ENCODE measurements around the gene SLC6A12. TPM values are rescaled to one million over a fixed set of nuclear protein-coding genes. Genes with fewer than 3 reads are reported as not detected.

The SLC6A12 gene
- total RNA-seq, 1 experiment from 2014 or later = 0.17 TPM

DNA sequence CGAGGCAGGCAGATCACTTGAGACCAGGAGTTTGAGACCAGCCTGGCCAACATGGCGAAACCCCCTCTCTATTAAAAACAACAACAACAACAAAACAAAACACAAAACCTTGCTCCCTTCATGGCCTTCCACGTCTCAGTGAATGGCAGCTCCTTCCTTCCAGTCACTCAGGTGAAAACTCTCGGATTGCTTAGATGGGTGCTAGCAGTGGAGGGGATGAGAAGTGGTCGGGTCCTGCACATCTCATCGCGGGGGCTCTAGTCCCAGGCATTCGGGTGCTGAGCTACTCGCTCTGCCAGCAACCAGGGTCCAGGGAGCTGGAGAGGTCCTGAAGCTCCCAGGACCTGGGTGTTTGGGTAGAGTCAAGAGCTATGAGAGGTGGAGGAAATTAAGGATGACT lies 41.0 kb upstream of the SLC6A12 start:
- H3T11ph ChIP-seq (ENCODE audit: low read length) = no peak overlapping the region
- no peaks in the 10 kb centered on the region for H3K27me3 ChIP-seq (ENCODE audit: insufficient read depth, low read length)
- no peak overlapping the region for H2BK15ac ChIP-seq (ENCODE audit: low read depth, low read length)
- H3K56ac ChIP-seq (ENCODE audit: insufficient read length, low read depth, low read length) = no peak overlapping the region
- no peak overlapping the region for H4K5ac ChIP-seq (ENCODE audit: insufficient read length, low read depth, low read length)
- no peak overlapping the region for H3K18ac ChIP-seq (ENCODE audit: insufficient read length, low read depth, low read length)
- Mint-ChIP-seq H3K27ac (no peak overlapping the region), H3K4me3 (no peak overlapping the region), H3K9me3 (no peaks in the 10 kb centered on the region; a peak in 1 of 5 replicates), H3K4me1 (peaks cover 4 to 8% of the 10 kb centered on the region in 2 experiments; a peak in 3 of 4 replicates), H3K27me3 (ENCODE audit: low read depth) (peaks cover 34% of the 10 kb centered on the region), H3K36me3 (ENCODE audit: insufficient read depth in 1 of 3, low read depth in 3 of 3) (no peaks in the 10 kb centered on the region)
- H3K79me1 ChIP-seq (ENCODE audit: insufficient read depth, low read depth, low read length, poor library complexity, severe bottlenecking) = no peaks in the 10 kb centered on the region
- H3K23me2 ChIP-seq (ENCODE audit: insufficient read length, low read depth, low read length, poor library complexity, severe bottlenecking) = no peaks in the 10 kb centered on the region
- H4K8ac ChIP-seq (replicated peaks; ENCODE audit: insufficient read length, low read depth, low read length) = no peak overlapping the region
- no peak overlapping the region for H2BK12ac ChIP-seq (ENCODE audit: insufficient read length, low read depth, low read length)
- H3K23ac ChIP-seq (ENCODE audit: insufficient read length, low read depth, low read length) = no peak overlapping the region
- H3K14ac ChIP-seq (ENCODE audit: insufficient read depth, low read length) = no peak overlapping the region
- no peaks in the 10 kb centered on the region for H3K79me2 ChIP-seq (ENCODE audit: insufficient read depth, low read length)
- no peak overlapping the region for H3K4ac ChIP-seq (ENCODE audit: low read depth, low read length)
- no CpG with 5 or more reads among the region's 9 CpGs for WGBS (ENCODE audit: extremely low coverage, insufficient read length, low lambda C conversion rate)
- H2BK120ac ChIP-seq (ENCODE audit: low read depth, low read length, poor library complexity, severe bottlenecking) = no peak overlapping the region
- H3K9me3 ChIP-seq (ENCODE audit: control insufficient read depth, low read depth, low read length) = no peaks in the 10 kb centered on the region
- no peak overlapping the region for H2BK20ac ChIP-seq (ENCODE audit: low read depth, low read length, poor library complexity, severe bottlenecking)
- H2AFZ ChIP-seq (ENCODE audit: low read length) = no peak overlapping the region
- TF ChIP-seq, protein P1, sequence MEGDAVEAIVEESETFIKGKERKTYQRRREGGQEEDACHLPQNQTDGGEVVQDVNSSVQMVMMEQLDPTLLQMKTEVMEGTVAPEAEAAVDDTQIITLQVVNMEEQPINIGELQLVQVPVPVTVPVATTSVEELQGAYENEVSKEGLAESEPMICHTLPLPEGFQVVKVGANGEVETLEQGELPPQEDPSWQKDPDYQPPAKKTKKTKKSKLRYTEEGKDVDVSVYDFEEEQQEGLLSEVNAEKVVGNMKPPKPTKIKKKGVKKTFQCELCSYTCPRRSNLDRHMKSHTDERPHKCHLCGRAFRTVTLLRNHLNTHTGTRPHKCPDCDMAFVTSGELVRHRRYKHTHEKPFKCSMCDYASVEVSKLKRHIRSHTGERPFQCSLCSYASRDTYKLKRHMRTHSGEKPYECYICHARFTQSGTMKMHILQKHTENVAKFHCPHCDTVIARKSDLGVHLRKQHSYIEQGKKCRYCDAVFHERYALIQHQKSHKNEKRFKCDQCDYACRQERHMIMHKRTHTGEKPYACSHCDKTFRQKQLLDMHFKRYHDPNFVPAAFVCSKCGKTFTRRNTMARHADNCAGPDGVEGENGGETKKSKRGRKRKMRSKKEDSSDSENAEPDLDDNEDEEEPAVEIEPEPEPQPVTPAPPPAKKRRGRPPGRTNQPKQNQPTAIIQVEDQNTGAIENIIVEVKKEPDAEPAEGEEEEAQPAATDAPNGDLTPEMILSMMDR (conservative IDR thresholded peaks at IDR 0.05) = no peak
- H3K4me2 ChIP-seq (ENCODE audit: insufficient read depth, insufficient read length, low read length) = no peak overlapping the region
- DNase-seq = no peak
- no peak overlapping the region for H3K27ac ChIP-seq (ENCODE audit: insufficient read length, low read depth, low read length)
- H4K91ac ChIP-seq (ENCODE audit: insufficient read length, low read depth, low read length) = no peak overlapping the region
- no peak overlapping the region for H2BK5ac ChIP-seq (ENCODE audit: insufficient read length, low read length)
- no peak overlapping the region for H3K9ac ChIP-seq (ENCODE audit: extremely low read depth, insufficient read length, low read length)
- no peaks in the 10 kb centered on the region; the same call in 1 of the 2 replicates for H3K4me1 ChIP-seq (ENCODE audit: insufficient read depth, low read length)
- no peak overlapping the region for H2AK5ac ChIP-seq (ENCODE audit: insufficient read length, low read length)
- no peaks in the 10 kb centered on the region for H4K20me1 ChIP-seq (ENCODE audit: control insufficient read depth, insufficient read depth, insufficient read length)
